ENCODE measurements around the gene NID1. TPM values are rescaled to one million over a fixed set of nuclear protein-coding genes. Genes with fewer than 3 reads are reported as not detected.

Gene NID1
- total and polyA plus RNA-seq, 10 donors = 6.8 to 178 (median 81.2) TPM

DNA sequence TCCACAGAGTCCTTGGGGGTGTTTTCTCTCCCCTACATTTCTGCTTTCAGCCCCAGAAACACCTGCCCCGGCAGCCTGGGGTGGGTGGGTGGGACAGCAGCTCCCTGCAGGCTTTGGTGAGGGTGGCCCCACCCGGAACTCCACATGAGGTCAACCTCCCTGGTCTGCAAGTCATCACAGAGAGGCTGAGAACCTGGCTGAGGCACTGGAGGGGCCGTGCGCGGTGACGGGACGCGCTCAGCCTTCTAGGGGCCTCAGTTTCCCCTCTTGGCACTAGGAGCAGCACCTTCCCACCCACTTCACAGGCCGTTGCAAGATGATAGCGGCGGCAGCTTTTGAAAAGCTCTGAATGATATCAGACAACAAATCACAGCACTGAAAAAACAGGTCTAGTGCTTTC lies 37.7 kb upstream of the NID1 start:
- Histone ChIP-seq H3K27ac (no peak overlapping the region), H3K36me3 (no peaks in the 10 kb centered on the region), H3K4me1 (peaks cover 0 to 8% (median 2%) of the 10 kb centered on the region in 6 donors), H3K4me3 (no peak overlapping the region), H3K27me3 (replicated peaks in 1 of 7) (peaks cover 0 to 20% (median 0%) of the 10 kb centered on the region in 7 donors), H3K9me3 (no peaks in the 10 kb centered on the region)
- WGBS, 5 donors = 82 to 90% (median 89%) methylated on average over 11 of the region's 11 CpGs
- TF ChIP-seq POLR2A (IDR thresholded peaks at IDR 0.05) (no peak), POLR2AphosphoS5 (IDR thresholded peaks at IDR 0.05) (no peak)
- TF ChIP-seq, protein P1, sequence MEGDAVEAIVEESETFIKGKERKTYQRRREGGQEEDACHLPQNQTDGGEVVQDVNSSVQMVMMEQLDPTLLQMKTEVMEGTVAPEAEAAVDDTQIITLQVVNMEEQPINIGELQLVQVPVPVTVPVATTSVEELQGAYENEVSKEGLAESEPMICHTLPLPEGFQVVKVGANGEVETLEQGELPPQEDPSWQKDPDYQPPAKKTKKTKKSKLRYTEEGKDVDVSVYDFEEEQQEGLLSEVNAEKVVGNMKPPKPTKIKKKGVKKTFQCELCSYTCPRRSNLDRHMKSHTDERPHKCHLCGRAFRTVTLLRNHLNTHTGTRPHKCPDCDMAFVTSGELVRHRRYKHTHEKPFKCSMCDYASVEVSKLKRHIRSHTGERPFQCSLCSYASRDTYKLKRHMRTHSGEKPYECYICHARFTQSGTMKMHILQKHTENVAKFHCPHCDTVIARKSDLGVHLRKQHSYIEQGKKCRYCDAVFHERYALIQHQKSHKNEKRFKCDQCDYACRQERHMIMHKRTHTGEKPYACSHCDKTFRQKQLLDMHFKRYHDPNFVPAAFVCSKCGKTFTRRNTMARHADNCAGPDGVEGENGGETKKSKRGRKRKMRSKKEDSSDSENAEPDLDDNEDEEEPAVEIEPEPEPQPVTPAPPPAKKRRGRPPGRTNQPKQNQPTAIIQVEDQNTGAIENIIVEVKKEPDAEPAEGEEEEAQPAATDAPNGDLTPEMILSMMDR (IDR thresholded peaks at IDR 0.05 in 8 of 11, conservative IDR thresholded peaks at IDR 0.05 in 3 of 11) = no peak
- no peak for DNase-seq
- intact Hi-C loops (cut with DNase I; ENCODE audit: low total_unique reads) = loop anchor here (5.0 kb wide), 1 partner anchor 1285 kb away; no protein-coding TSS in a partner anchor

DNA sequence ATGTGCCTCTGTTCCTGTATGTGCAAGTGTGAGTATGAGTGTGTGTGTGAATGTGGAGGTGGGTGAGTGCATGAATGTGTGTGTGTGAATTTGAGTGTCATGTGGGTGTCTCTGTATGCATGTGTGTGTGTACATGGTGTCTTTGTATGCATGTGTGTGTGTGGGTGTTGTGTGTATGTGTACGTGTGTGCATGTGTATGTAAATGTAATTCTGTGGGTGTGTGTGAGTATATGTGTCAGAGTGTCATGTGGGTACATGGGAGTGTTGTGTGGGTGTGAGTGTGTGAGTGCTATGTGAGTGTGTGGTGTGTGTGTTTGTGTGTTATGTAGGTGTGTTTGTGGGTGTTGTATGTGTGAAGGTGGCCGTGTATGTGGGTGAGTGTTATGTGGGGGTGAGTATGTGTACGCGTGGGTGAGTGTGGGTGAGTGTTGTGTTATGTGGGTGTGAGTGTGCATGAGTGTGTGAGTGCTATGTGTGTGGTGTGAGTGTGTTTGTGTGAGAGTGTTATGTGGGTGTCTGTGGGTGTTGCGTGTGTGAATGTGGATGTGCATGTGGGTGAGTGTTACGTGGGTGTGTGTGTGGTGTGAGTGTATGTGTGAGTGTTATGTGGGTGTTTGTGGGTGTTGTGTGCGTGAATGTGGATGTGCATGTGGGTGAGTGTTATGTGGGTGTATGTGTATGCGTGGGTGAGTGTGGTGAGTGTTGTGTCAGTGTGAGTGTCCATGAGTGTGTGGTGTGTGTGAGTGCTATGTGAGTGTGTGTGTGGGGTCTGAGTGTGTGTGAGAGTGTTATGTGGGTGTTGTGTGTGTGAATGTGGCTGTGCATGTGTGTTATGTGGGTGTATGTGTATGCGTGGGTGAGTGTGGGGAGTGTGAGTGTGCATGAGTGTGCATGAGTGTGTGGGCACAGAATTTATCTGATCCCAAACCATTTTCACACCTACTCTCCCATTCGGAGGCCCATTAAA lies 36.6 kb upstream of the NID1 start:
- 84 to 90% (median 86%) methylated on average over 10 of the region's 10 CpGs for WGBS, 5 donors
- DNase-seq = no peak
- H3K4me1 ChIP-seq = peaks cover 0 to 8% (median 2%) of the 10 kb centered on the region in 6 donors
- peaks cover 0 to 6% (median 0%) of the 10 kb centered on the region in 8 donors for H3K9me3 ChIP-seq
- H3K27me3 ChIP-seq (replicated peaks in 1 of 7) = peaks cover 0 to 20% (median 0%) of the 10 kb centered on the region in 7 donors
- TF ChIP-seq, protein P1 (IDR thresholded peaks at IDR 0.05 in 8 of 11, conservative IDR thresholded peaks at IDR 0.05 in 3 of 11) = no peak
- no peak for TF ChIP-seq POLR2AphosphoS5 (IDR thresholded peaks at IDR 0.05)
- no peak for TF ChIP-seq POLR2A (IDR thresholded peaks at IDR 0.05)
- no peak overlapping the region for H3K4me3 ChIP-seq
- no peak overlapping the region for H3K27ac ChIP-seq
- intact Hi-C loops (cut with DNase I; ENCODE audit: low total_unique reads) = loop anchor here (5.0 kb wide), 1 partner anchor 1286 kb away; no protein-coding TSS in a partner anchor
- no peaks in the 10 kb centered on the region for H3K36me3 ChIP-seq

DNA sequence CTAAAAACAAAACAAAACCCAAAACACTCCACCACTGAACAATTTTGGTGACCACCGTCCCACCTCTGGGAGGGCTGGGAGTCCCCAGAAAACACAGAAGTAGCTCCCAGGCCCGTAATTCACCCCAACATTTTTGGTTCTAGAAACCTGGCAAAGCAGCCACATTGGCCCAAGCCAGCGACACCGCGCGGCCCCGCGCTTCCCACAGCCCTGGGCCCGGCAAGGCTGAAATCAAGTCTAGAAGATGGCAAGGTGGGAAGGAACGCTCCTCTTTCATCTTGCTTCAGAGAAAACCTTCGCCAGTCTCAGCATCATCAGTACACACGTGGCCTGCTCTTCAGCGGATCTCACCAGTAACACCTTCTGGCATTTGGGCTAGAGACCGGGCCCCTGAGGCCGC lies 35.9 kb upstream of the NID1 start:
- H3K4me3 ChIP-seq = no peak overlapping the region
- no peak overlapping the region for H3K27ac ChIP-seq
- H3K36me3 ChIP-seq = no peaks in the 10 kb centered on the region
- TF ChIP-seq POLR2AphosphoS5 (IDR thresholded peaks at IDR 0.05) (no peak), POLR2A (IDR thresholded peaks at IDR 0.05) (no peak)
- TF ChIP-seq, protein P1 (IDR thresholded peaks at IDR 0.05 in 8 of 11, conservative IDR thresholded peaks at IDR 0.05 in 3 of 11) = no peak
- peaks cover 0 to 8% (median 2%) of the 10 kb centered on the region in 6 donors for H3K4me1 ChIP-seq
- DNase-seq = no peak
- WGBS, 5 donors = 88 to 94% (median 92%) methylated on average over 15 of the region's 15 CpGs
- peaks cover 0 to 13% (median 0%) of the 10 kb centered on the region in 8 donors for H3K9me3 ChIP-seq
- H3K27me3 ChIP-seq (replicated peaks in 1 of 7) = peaks cover 0 to 23% (median 0%) of the 10 kb centered on the region in 7 donors
- intact Hi-C loops (cut with DNase I; ENCODE audit: low total_unique reads) = loop anchor here (5.0 kb wide), 1 partner anchor 1287 kb away; no protein-coding TSS in a partner anchor

Measured in spleen (tissue), 11 donors.